GM12878 (cell line): ENCODE results near the gene KCTD14. TPM values are rescaled to one million over a fixed set of nuclear protein-coding genes. Genes with fewer than 3 reads are reported as not detected.

ENCODE experiments used
- ATAC-seq: fragments of 200-7000 bp; cut with Tn5 transposase; 3 replicates; pipeline ENCODE4 v1.9.1; 2020; ENCODE audit warnings: mild to moderate bottlenecking, moderate library complexity
- BruUV-seq: library from RNA; stranded (reverse); fragments of 400-500 nt; replicated peaks from 2 replicates; lab custom pipeline; 2021; lab: Mats Ljungman, UMichigan
- CTCF ChIA-PET: fragments of 300-600 bp; sonication (Branson Sonifier 250); formaldehyde crosslinking; extraction: SDS; loops from one replicate; lab custom pipeline; 2021; ENCODE audit warnings: inconsistent platforms; lab: Yijun Ruan, JAX
- POLR2A ChIA-PET: fragments of 350-600 bp; formaldehyde crosslinking; extraction: SDS; loops from one replicate; lab custom pipeline; 2021; ENCODE audit warnings: inconsistent platforms; lab: Charles Lee
- RAD21 ChIA-PET: fragments of 300-600 bp; sonication (Branson Sonifier 250); formaldehyde crosslinking; loops from one replicate; lab custom pipeline; 2023; ENCODE audit warnings: antibody characterized with exemption; ENCODE audit not compliant: unreplicated experiment; lab: Charles Lee
- SMC1A ChIA-PET: fragments of 300-600 bp; sonication (Branson Sonifier 250); formaldehyde crosslinking; loops from one replicate; lab custom pipeline; 2023; ENCODE audit not compliant: unreplicated experiment, uncharacterized antibody; lab: Charles Lee
- DNase-seq: peaks from one replicate; pipeline ENCODE4 v3.0.0-alpha.2; 2011; ENCODE audit warnings: low read depth, low spot score
- FAIRE-seq: peaks from 3 replicates; lab custom pipeline; 2011; peaks lifted over from hg19 to GRCh38; lab: Jason Lieb, UNC
- H2AFZ ChIP-seq: 2 replicates; pipeline ENCODE4 v1.6.0; 2011; ENCODE audit warnings: low read depth, low read length, control low read depth; ENCODE audit not compliant: control insufficient read depth
- H3K27ac ChIP-seq: 2 replicates; pipeline ENCODE4 v1.5.1; 2011; ENCODE audit warnings: control low read depth; ENCODE audit not compliant: control insufficient read depth, insufficient read depth
- H3K27me3 ChIP-seq, 2 experiments: replicated peaks in 1 of 2; 2 replicates each; pipeline versions ENCODE4 v1.6.0 to v1.6.1; 2011; ENCODE audit warnings: low read length in 1 of 2; ENCODE audit not compliant: control insufficient read depth in 2 of 2, insufficient read depth in 2 of 2
- H3K36me3 ChIP-seq, 2 experiments: 2 replicates each; pipeline ENCODE4 v1.5.1; 2011; ENCODE audit warnings: low read length in 1 of 2; ENCODE audit not compliant: control insufficient read depth in 2 of 2, insufficient read depth in 2 of 2
- H3K4me1 ChIP-seq: 2 replicates; pipeline ENCODE4 v1.6.1; 2011; ENCODE audit warnings: mild to moderate bottlenecking, low read length, moderate library complexity, mixed read lengths; ENCODE audit not compliant: control insufficient read depth, insufficient read depth
- H3K4me2 ChIP-seq: 2 replicates; pipeline ENCODE4 v1.6.0; 2011; ENCODE audit warnings: control low read depth; ENCODE audit not compliant: control insufficient read depth, insufficient read depth
- H3K4me3 ChIP-seq: fragments of 200-600 bp; sonication (generic); 2 replicates; pipeline ENCODE4 v1.5.1; 2016
- H3K79me2 ChIP-seq: 2 replicates; pipeline ENCODE4 v1.6.0; 2011; ENCODE audit warnings: low read length; ENCODE audit not compliant: control insufficient read depth, insufficient read depth
- H3K9ac ChIP-seq: 2 replicates; pipeline ENCODE4 v1.8.0; 2011; ENCODE audit warnings: low read length, control low read depth, mixed read lengths; ENCODE audit not compliant: control insufficient read depth, insufficient read depth
- H3K9me3 ChIP-seq: replicated peaks from 3 replicates; pipeline ENCODE4 v1.5.1; 2011; ENCODE audit warnings: mild to moderate bottlenecking, low read length; ENCODE audit not compliant: control insufficient read depth, insufficient read depth
- H4K20me1 ChIP-seq: 2 replicates; pipeline ENCODE4 v1.6.0; 2011; ENCODE audit not compliant: control insufficient read depth, insufficient read depth
- EP300 ChIP-seq, 2 experiments: fragments of 150-350 bp in 1 of 2; IDR thresholded peaks; 2 replicates each; pipeline ENCODE4 v1.6.1; 2011 to 2012; ENCODE audit warnings: low read depth in 2 of 2, low read length in 2 of 2, borderline replicate concordance in 1 of 2, improper control_type of control experiment in 1 of 2, inconsistent platforms in 1 of 2; ENCODE audit not compliant: control insufficient read depth in 1 of 2
- IRF4 ChIP-seq: IDR thresholded peaks from 2 replicates; pipeline ENCODE4 v1.6.1; 2011; ENCODE audit warnings: low read depth, low read length
- PRDM15 ChIP-seq: fragments of 450-650 bp; formaldehyde crosslinking; IDR thresholded peaks from 2 replicates; pipeline ENCODE4 v1.4.0; 2020; ENCODE audit warnings: mild to moderate bottlenecking, moderate library complexity
- RFX5 ChIP-seq: IDR thresholded peaks from 2 replicates; pipeline ENCODE4 v1.6.1; 2011; ENCODE audit warnings: low read depth, low read length, improper control_type of control experiment
- SPI1 ChIP-seq: IDR thresholded peaks from 2 replicates; pipeline ENCODE4 v1.6.1; 2011; ENCODE audit warnings: low read depth, mild to moderate bottlenecking, low read length, moderate library complexity, borderline replicate concordance; ENCODE audit not compliant: insufficient read depth
- SUZ12 ChIP-seq: fragments of 200-600 bp; sonication (generic); IDR thresholded peaks from one replicate; pipeline ENCODE4 v1.6.1; 2018; ENCODE audit warnings: antibody characterized with exemption, mild to moderate bottlenecking; ENCODE audit not compliant: unreplicated experiment
- TCF3 ChIP-seq: IDR thresholded peaks from 2 replicates; pipeline ENCODE4 v1.6.1; 2012; ENCODE audit warnings: low read depth, mild to moderate bottlenecking, low read length, borderline replicate concordance; ENCODE audit not compliant: insufficient read depth
- ZNF384 ChIP-seq: IDR thresholded peaks from 2 replicates; pipeline ENCODE4 v1.6.1; 2012; ENCODE audit warnings: low read depth, mild to moderate bottlenecking, low read length, improper control_type of control experiment, borderline replicate concordance
- ZZZ3 ChIP-seq: IDR thresholded peaks from 2 replicates; pipeline ENCODE4 v1.6.1; 2011; ENCODE audit warnings: low read depth; ENCODE audit not compliant: control insufficient read depth, insufficient read length
- WGBS: methylation state at CpG from one replicate; pipeline ENCODE4 v1.1.6; 2016; ENCODE audit warnings: low lambda C conversion rate; ENCODE audit not compliant: insufficient replicate concordance, insufficient coverage; ENCODE audit errors: missing lambda C conversion rate; 5-methylcytosine and 5-hydroxymethylcytosine counted together
- in situ Hi-C: fragments of 300-500 bp; cut with MboI; formaldehyde crosslinking; loops from 9 replicates; pipeline ENCODE4 v1.14.3; 2018; ENCODE audit warnings: mixed read lengths
- intact Hi-C: fragments of 100-400 bp; cut with micrococcal nuclease; formaldehyde crosslinking; loops from one replicate; pipeline ENCODE4 v1.14.2; 2022; ENCODE audit not compliant: unreplicated experiment
- polyA plus RNA-seq, 11 experiments: library from polyadenylated mRNA; depleted of rRNA in 4 of 11; unstranded in 6 of 11; stranded (reverse) in 5 of 11; fragments of >200 nt; fragmentation: Nextera tagmentation in 4 of 11; fragmentation: Illumina TruSeq in 1 of 11; extraction: Ambion mirVana in 4 of 11; extraction: Trizol in 1 of 11; gene quantifications; 1 replicate in 1 of 11; 2 replicates in 10 of 11; pipeline versions ENCODE4 v1.2.1 to v1.2.3, GENCODE V29; 2011 to 2016; ENCODE audit warnings: inconsistent platforms in 2 of 11, missing spikeins in 2 of 11, low read depth in 1 of 11
- total RNA-seq, 4 experiments: library from RNA; depleted of rRNA in 3 of 4; stranded (reverse); fragments of >200 nt in 3 of 4; fragmentation: Illumina TruSeq in 1 of 4; extraction: Trizol in 1 of 4; gene quantifications; 2 replicates each; pipeline versions ENCODE4 v1.2.1 to v1.2.3, GENCODE V29; 2013 to 2021
- TF ChIP-seq, protein P1 (sequence below): fragments of 450-650 bp; IDR thresholded peaks from 2 replicates; pipeline ENCODE4 v1.6.1; 2018; ENCODE audit warnings: borderline replicate concordance, mild to moderate bottlenecking; ENCODE audit not compliant: partially characterized antibody

The KCTD14 gene
- total and polyA plus RNA-seq, 10 of the 15 experiments (the other 5 are each of a cell fraction or from before 2014, with no cell fraction given), result 0.11 to 0.63 (median 0.48) TPM

DNA sequence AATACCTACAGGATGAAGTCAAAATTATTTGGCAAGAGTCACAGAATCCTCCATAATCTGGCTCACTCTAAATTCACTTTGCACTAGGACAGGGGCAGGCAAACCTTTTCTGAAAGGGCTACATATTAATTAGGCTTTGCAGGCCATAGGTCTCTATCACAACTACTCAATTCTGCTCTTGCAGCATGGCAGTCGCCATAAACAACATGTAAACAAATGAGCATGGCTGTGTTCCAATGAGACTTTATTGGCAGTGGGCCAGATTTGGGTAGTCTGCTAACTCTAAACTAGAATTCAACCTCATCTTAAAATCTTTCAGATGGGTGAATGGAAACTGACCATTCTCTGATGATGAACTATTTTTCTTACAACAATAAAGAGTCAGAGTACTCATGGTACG is 46.4 kb upstream of the KCTD14 start:
- DNase-seq, result no peak
- Histone ChIP-seq H3K4me1 (no peaks in the 10 kb centered on the region), H3K9me3 (no peaks in the 10 kb centered on the region), H3K4me2 (no peak overlapping the region), H3K27ac (no peak overlapping the region), H3K9ac (no peak overlapping the region)
- intact Hi-C loops, result no loop called here
- RAD21 ChIA-PET, result no interaction called here
- TF ChIP-seq, protein P1, sequence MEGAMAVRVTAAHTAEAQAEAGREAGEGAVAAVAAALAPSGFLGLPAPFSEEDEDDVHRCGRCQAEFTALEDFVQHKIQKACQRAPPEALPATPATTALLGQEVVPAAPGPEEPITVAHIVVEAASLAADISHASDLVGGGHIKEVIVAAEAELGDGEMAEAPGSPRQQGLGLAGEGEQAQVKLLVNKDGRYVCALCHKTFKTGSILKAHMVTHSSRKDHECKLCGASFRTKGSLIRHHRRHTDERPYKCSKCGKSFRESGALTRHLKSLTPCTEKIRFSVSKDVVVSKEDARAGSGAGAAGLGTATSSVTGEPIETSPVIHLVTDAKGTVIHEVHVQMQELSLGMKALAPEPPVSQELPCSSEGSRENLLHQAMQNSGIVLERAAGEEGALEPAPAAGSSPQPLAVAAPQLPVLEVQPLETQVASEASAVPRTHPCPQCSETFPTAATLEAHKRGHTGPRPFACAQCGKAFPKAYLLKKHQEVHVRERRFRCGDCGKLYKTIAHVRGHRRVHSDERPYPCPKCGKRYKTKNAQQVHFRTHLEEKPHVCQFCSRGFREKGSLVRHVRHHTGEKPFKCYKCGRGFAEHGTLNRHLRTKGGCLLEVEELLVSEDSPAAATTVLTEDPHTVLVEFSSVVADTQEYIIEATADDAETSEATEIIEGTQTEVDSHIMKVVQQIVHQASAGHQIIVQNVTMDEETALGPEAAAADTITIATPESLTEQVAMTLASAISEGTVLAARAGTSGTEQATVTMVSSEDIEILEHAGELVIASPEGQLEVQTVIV, result no peak
- TF ChIP-seq SUZ12 (no peak), SPI1 (no peak), PRDM15 (CRISPR knock-in tag) (no peak), RFX5 (no peak), TCF3 (no peak), IRF4 (no peak), ZZZ3 (no peak), EP300 (IDR thresholded peaks at IDR 0.05; ENCODE audit: borderline replicate concordance in 1 of 2, control insufficient read depth in 1 of 2, low read depth in 2 of 2, low read length in 2 of 2) (no peak), ZNF384 (no peak)
- TF ChIP-seq, all 136 proteins: peak for 0
- SMC1A ChIA-PET, result no interaction called here
- WGBS, result 100% methylated on average over 2 of the region's 2 CpGs
- FAIRE-seq (no peak), ATAC-seq (no peak)
- peaks cover under 1% of the 10 kb centered on the region for H3K79me2 ChIP-seq
- no peak overlapping the region for H2AFZ ChIP-seq
- no peaks in the 10 kb centered on the region for H3K27me3 ChIP-seq
- no peak overlapping the region for H3K4me3 ChIP-seq
- H3K36me3 ChIP-seq, result peaks cover 3 to 16% of the 10 kb centered on the region in 2 experiments
- in situ Hi-C loops, result no loop called here
- CTCF ChIA-PET, result interaction anchor here (2.5 kb wide), 1 partner anchor 9 kb away, joined by 7 read pairs; no protein-coding TSS in a partner anchor
- no peaks in the 10 kb centered on the region for H4K20me1 ChIP-seq
- POLR2A ChIA-PET, result no interaction called here
- BruUV-seq, result no TSS peak
